ENCODE measurements around the gene PHF2.

PHF2 gene

DNA sequence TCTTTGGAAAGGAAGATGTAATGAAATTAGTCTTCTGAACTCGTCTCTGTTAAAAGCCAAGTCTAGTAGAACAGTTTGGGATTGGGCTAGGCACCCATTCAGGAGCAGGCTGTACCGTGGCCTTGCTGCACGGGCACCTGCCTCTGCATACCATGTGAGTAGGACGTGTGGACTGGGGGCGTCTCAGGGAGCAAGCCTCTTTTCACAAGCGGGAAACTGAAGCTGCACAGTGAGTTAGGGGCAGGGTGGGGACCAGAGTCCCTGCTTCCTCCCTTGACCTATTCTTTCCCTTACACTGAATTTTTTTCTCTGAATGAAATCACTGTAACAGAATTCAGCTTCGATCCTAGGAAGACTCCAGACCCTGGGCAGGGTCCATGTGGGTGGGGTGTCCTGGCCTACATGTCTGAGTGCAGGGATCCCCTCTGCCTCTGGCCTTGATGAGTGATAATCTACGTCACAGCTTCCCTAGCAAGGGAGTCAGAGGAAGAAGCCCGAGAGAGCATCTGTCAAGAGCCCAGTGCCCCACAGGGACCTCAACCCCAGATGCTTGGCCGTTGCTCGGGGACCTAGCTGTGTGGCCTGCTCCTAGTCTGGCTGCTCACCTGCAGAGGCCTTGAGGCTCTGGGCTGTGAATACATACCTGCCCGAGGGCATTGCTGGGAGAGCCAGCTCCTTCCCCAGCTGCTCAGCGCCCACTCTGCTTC is 15.1 kb downstream of the PHF2 start:
- Histone ChIP-seq H3K4me1 (ENCODE audit: low read depth, poor library complexity, severe bottlenecking) (no peaks in the 10 kb centered on the region), H3K4me2 (no peak overlapping the region), H3K36me3 (ENCODE audit: insufficient read depth) (no peaks in the 10 kb centered on the region), H3K27ac (no peak overlapping the region), H4K20me1 (ENCODE audit: insufficient read depth) (no peaks in the 10 kb centered on the region), H3K27me3 (ENCODE audit: insufficient read depth, low read depth) (no peaks in the 10 kb centered on the region), H3K79me2 (ENCODE audit: insufficient read depth, low read depth) (no peaks in the 10 kb centered on the region), H3K9ac (no peak overlapping the region), H2AFZ (ENCODE audit: low read depth) (no peak overlapping the region), H3K4me3 (IDR thresholded peaks at IDR 0.05; ENCODE audit: insufficient read depth, low read depth, low read length) (no peak overlapping the region)
- no peak for TF ChIP-seq CTCF (conservative IDR thresholded peaks at IDR 0.05; ENCODE audit: low read depth, low read length)

GRCh38 chr9:93592008-93592642 is 15.7 kb downstream of the PHF2 start:
- no peaks in the 10 kb centered on the region for H3K36me3 ChIP-seq (ENCODE audit: insufficient read depth)
- no peaks in the 10 kb centered on the region for H3K27me3 ChIP-seq (ENCODE audit: insufficient read depth, low read depth)
- no peak overlapping the region for H2AFZ ChIP-seq (ENCODE audit: low read depth)
- H3K4me1 ChIP-seq (ENCODE audit: low read depth, poor library complexity, severe bottlenecking) = no peaks in the 10 kb centered on the region
- H4K20me1 ChIP-seq (ENCODE audit: insufficient read depth) = no peaks in the 10 kb centered on the region
- no peaks in the 10 kb centered on the region for H3K79me2 ChIP-seq (ENCODE audit: insufficient read depth, low read depth)
- H3K9ac ChIP-seq = no peak overlapping the region
- TF ChIP-seq CTCF (conservative IDR thresholded peaks at IDR 0.05; ENCODE audit: low read depth, low read length) = no peak
- no peak overlapping the region for H3K27ac ChIP-seq
- no peak overlapping the region for H3K4me2 ChIP-seq
- no peak overlapping the region for H3K4me3 ChIP-seq (IDR thresholded peaks at IDR 0.05; ENCODE audit: insufficient read depth, low read depth, low read length)

- Histone ChIP-seq H3K4me1 (ENCODE audit: low read depth, poor library complexity, severe bottlenecking) (no peaks in the 10 kb centered on the region), H2AFZ (ENCODE audit: low read depth) (no peak overlapping the region), H3K27ac (no peak overlapping the region), H3K79me2 (ENCODE audit: insufficient read depth, low read depth) (no peaks in the 10 kb centered on the region), H3K27me3 (ENCODE audit: insufficient read depth, low read depth) (no peaks in the 10 kb centered on the region), H3K4me3 (IDR thresholded peaks at IDR 0.05; ENCODE audit: insufficient read depth, low read depth, low read length) (no peak overlapping the region), H3K36me3 (ENCODE audit: insufficient read depth) (no peaks in the 10 kb centered on the region), H3K9ac (no peak overlapping the region), H4K20me1 (ENCODE audit: insufficient read depth) (no peaks in the 10 kb centered on the region), H3K4me2 (no peak overlapping the region)
- 0 out of 2 replicates have a peak, but pooled peaks have one; percentile 19 for TF ChIP-seq CTCF (conservative IDR thresholded peaks at IDR 0.05; ENCODE audit: low read depth, low read length)
Observed at GRCh38 chr9:93592643-93593021, 16.2 kb downstream of the PHF2 start.

DNA sequence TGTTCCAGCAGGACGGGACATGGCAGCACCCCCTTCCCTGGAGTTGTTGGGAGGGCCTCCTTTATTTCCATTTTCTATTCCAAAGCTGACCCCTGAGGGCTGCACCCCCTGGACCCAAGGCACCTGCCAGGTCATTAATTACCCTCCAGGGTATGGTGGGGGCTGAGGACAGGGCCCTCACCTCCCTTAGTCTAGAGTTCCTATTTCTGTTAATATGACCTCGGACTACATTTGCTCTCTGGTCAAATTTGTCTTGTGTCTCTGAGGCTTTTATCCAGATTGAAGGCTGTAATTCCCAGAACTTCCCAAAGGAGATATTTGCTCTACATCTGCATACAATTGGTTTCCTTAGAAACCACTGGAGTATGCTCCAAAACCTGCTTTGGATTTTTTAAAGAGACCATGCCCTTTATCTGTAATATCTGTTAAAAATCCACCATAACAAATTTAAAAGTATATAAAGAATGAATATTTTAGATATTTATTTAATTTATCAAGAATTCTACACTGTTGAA is 16.8 kb downstream of the PHF2 start:
- Histone ChIP-seq H3K27me3 (ENCODE audit: insufficient read depth, low read depth) (no peaks in the 10 kb centered on the region), H3K79me2 (ENCODE audit: insufficient read depth, low read depth) (no peaks in the 10 kb centered on the region), H4K20me1 (ENCODE audit: insufficient read depth) (no peaks in the 10 kb centered on the region), H3K4me3 (IDR thresholded peaks at IDR 0.05; ENCODE audit: insufficient read depth, low read depth, low read length) (no peak overlapping the region), H3K4me1 (ENCODE audit: low read depth, poor library complexity, severe bottlenecking) (no peaks in the 10 kb centered on the region), H3K9ac (no peak overlapping the region), H2AFZ (ENCODE audit: low read depth) (no peak overlapping the region), H3K4me2 (no peak overlapping the region), H3K27ac (no peak overlapping the region), H3K36me3 (ENCODE audit: insufficient read depth) (no peaks in the 10 kb centered on the region)
- TF ChIP-seq CTCF (conservative IDR thresholded peaks at IDR 0.05; ENCODE audit: low read depth, low read length) = no peak
